GM21737 (cell line): Measurements from ENCODE around the gene SLAMF8.

Experiments used
- ATAC-seq: cut with Tn5 transposase; IDR thresholded peaks from one replicate; pipeline ENCODE4 v1.9.1; 2021; ENCODE audit warnings: mild to moderate bottlenecking, moderate library complexity; ENCODE audit not compliant: unreplicated experiment

The SLAMF8 gene

GRCh38 chr1:159868766-159869165, 42.1 kb downstream of the SLAMF8 start:
- no peak for ATAC-seq

- no peak for ATAC-seq
Measured at GRCh38 chr1:159869173-159869572, 42.5 kb downstream of the SLAMF8 start.

GRCh38 chr1:159869607-159870006, 42.9 kb downstream of the SLAMF8 start:
- no peak for ATAC-seq

- no peak for ATAC-seq
Measured at GRCh38 chr1:159870704-159871103, 44.0 kb downstream of the SLAMF8 start.

GRCh38 chr1:159872891-159873290, 46.2 kb downstream of the SLAMF8 start:
- ATAC-seq, result no peak

- no peak for ATAC-seq
Measured at GRCh38 chr1:159873530-159874143, 47.0 kb downstream of the SLAMF8 start.

GRCh38 chr1:159877695-159878444, 51.2 kb downstream of the SLAMF8 start:
- ATAC-seq, result no peak

GRCh38 chr1:159879136-159879535, 52.5 kb downstream of the SLAMF8 start:
- ATAC-seq, result no peak

- no peak for ATAC-seq
Measured at GRCh38 chr1:159879977-159880376, 53.3 kb downstream of the SLAMF8 start.

GRCh38 chr1:159880430-159880829, 53.8 kb downstream of the SLAMF8 start:
- ATAC-seq, result no peak

- ATAC-seq, result no peak
Measured at GRCh38 chr1:159881622-159882526, 55.2 kb downstream of the SLAMF8 start.

- no peak for ATAC-seq
Measured at GRCh38 chr1:159882527-159882862, 55.8 kb downstream of the SLAMF8 start.

- ATAC-seq, result no peak
Measured at GRCh38 chr1:159883134-159883533, 56.5 kb downstream of the SLAMF8 start.

- ATAC-seq, result no peak
Measured at GRCh38 chr1:159884296-159884695, 57.6 kb downstream of the SLAMF8 start.
